ENCODE results near the gene KIAA1210. TPM values are rescaled to one million over a fixed set of nuclear protein-coding genes. Genes with fewer than 3 reads are reported as not detected.

Gene KIAA1210
- total and polyA plus RNA-seq, 11 donors, result 0.02 to 0.14 (median 0.06) TPM; not detected in 6

- no peaks in the 10 kb centered on the region for H3K36me3 ChIP-seq
- H3K4me3 ChIP-seq, result no peak overlapping the region
- intact Hi-C loops (cut with DNase I), result no loop called here
- H3K27ac ChIP-seq, result no peak overlapping the region
- H3K4me1 ChIP-seq, result no peaks in the 10 kb centered on the region
- H3K9me3 ChIP-seq, result no peaks in the 10 kb centered on the region
- DNase-seq, result no peak
- H3K27me3 ChIP-seq, result peaks cover 0 to 9% (median 0%) of the 10 kb centered on the region in 9 donors
- no peak for TF ChIP-seq POLR2A (IDR thresholded peaks at IDR 0.05)
- no peak for TF ChIP-seq CTCF (IDR thresholded peaks at IDR 0.05)
- no peak for ATAC-seq
- WGBS, 4 donors, result 83 to 93% (median 90%) methylated on average over 3 of the region's 3 CpGs
Measured at GRCh38 chrX:119075270-119076025, 52.2 kb downstream of the KIAA1210 start.

GRCh38 chrX:119073911-119074310, 53.7 kb downstream of the KIAA1210 start:
- no peak overlapping the region for H3K27ac ChIP-seq
- intact Hi-C loops (cut with DNase I), result no loop called here
- TF ChIP-seq CTCF (IDR thresholded peaks at IDR 0.05) (no peak), POLR2A (IDR thresholded peaks at IDR 0.05) (no peak)
- peaks cover 0 to 15% (median 0%) of the 10 kb centered on the region in 9 donors for H3K27me3 ChIP-seq
- H3K36me3 ChIP-seq, result no peaks in the 10 kb centered on the region
- H3K4me3 ChIP-seq, result no peak overlapping the region
- H3K4me1 ChIP-seq, result no peaks in the 10 kb centered on the region
- WGBS, 4 donors, result 86 to 96% (median 94%) methylated on average over 18 to 19 of the region's 19 CpGs
- H3K9me3 ChIP-seq, result no peaks in the 10 kb centered on the region
- ATAC-seq (no peak), DNase-seq (no peak)

GRCh38 chrX:119073200-119073905, 54.3 kb downstream of the KIAA1210 start:
- no peaks in the 10 kb centered on the region for H3K9me3 ChIP-seq
- no peak for ATAC-seq
- H3K4me1 ChIP-seq, result no peaks in the 10 kb centered on the region
- no peak overlapping the region for H3K27ac ChIP-seq
- no peaks in the 10 kb centered on the region for H3K36me3 ChIP-seq
- DNase-seq, result no peak
- H3K27me3 ChIP-seq, result peaks cover 0 to 18% (median 0%) of the 10 kb centered on the region in 9 donors
- no peak for TF ChIP-seq POLR2A (IDR thresholded peaks at IDR 0.05)
- no peak for TF ChIP-seq CTCF (IDR thresholded peaks at IDR 0.05)
- H3K4me3 ChIP-seq, result no peak overlapping the region
- intact Hi-C loops (cut with DNase I), result no loop called here
- WGBS, 4 donors, result 90 to 97% (median 93%) methylated on average over 41 to 43 of the region's 43 CpGs

GRCh38 chrX:119072744-119073143, 54.9 kb downstream of the KIAA1210 start, which contains the start of gene CT47C1:
CT47C1 (plus strand) TSS chrX:119072993; CDS start chrX:119073226, 233 bp downstream.
- Histone ChIP-seq H3K36me3 (no peaks in the 10 kb centered on the region), H3K4me1 (no peaks in the 10 kb centered on the region), H3K27me3 (peaks cover 0 to 18% (median 0%) of the 10 kb centered on the region in 9 donors), H3K4me3 (no peak within 1 kb of the TSS), H3K9me3 (no peaks in the 10 kb centered on the region), H3K27ac (no peak within 1 kb of the TSS)
- 81 to 96% (median 88%) methylated on average over 6 of the region's 6 CpGs for WGBS, 4 donors
- TF ChIP-seq POLR2A (IDR thresholded peaks at IDR 0.05) (no peak), CTCF (IDR thresholded peaks at IDR 0.05) (no peak)
- DNase-seq (no peak), ATAC-seq (no peak)
- intact Hi-C loops (cut with DNase I), result no loop called here

Data from heart left ventricle (tissue), 16 donors.